Right atrium auricular region (tissue), 2 donors: ENCODE measurements around the gene CHCHD1. TPM values are rescaled to one million over a fixed set of nuclear protein-coding genes. Genes with fewer than 3 reads are reported as not detected.

Experiments
- DNase-seq: peaks from one replicate; pipeline ENCODE4 v3.0.0-alpha.2; 2019; ENCODE audit warnings: low spot score
- H3K27ac ChIP-seq, 2 donors: fragments of 200-600 bp; sonication (generic); 1 replicate in 1 of 2; 2 replicates in 1 of 2; pipeline ENCODE4 v1.5.1; 2016 to 2019
- H3K27me3 ChIP-seq, 2 donors: fragments of 200-600 bp; sonication (generic); one replicate each; pipeline versions ENCODE4 v1.5.1 to v1.6.0; 2017 to 2019
- H3K36me3 ChIP-seq: fragments of 200-600 bp; sonication (generic); one replicate; pipeline ENCODE4 v1.5.1; 2016
- H3K4me1 ChIP-seq, 2 donors: fragments of 200-600 bp; sonication (generic); one replicate each; pipeline versions ENCODE4 v1.5.1 to v1.6.0; 2017 to 2019
- H3K4me3 ChIP-seq, 2 donors: fragments of 200-600 bp; sonication (generic); 1 replicate in 1 of 2; 2 replicates in 1 of 2; pipeline ENCODE4 v1.5.1; 2017 to 2019; ENCODE audit warnings: mild to moderate bottlenecking in 1 of 2, moderate library complexity in 1 of 2
- H3K9me3 ChIP-seq, 2 donors: fragments of 200-600 bp; sonication (generic); one replicate each; pipeline ENCODE4 v1.5.1; 2019
- total RNA-seq, 2 donors: library from RNA; depleted of rRNA; stranded (reverse); fragments of >200 nt; gene quantifications; one replicate each; pipeline ENCODE4 v1.1.0, GENCODE V29; 2016
- TF ChIP-seq, protein P1 (sequence below), 2 donors: fragments of 200-600 bp; sonication (generic); IDR thresholded peaks; one replicate each; pipeline ENCODE4 v1.5.1; 2019; ENCODE audit warnings: antibody characterized with exemption in 2 of 2

Gene CHCHD1
- total RNA-seq, 2 donors from 2014 or later: 28.3 to 32.7 TPM

DNA sequence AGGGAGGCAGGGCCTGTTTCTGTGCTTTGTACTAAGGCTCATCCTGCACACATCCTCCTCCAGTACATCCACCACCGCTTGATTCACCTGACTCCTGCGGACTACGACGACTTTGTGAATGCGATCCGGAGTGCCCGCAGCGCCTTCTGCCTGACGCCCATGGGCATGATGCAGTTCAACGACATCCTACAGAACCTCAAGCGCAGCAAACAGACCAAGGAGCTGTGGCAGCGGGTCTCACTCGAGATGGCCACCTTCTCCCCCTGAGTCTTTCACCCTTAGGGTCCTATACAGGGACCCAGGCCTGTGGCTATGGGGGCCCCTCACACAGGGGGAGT lies 19.4 kb downstream of the CHCHD1 start:
- TF ChIP-seq, protein P1, sequence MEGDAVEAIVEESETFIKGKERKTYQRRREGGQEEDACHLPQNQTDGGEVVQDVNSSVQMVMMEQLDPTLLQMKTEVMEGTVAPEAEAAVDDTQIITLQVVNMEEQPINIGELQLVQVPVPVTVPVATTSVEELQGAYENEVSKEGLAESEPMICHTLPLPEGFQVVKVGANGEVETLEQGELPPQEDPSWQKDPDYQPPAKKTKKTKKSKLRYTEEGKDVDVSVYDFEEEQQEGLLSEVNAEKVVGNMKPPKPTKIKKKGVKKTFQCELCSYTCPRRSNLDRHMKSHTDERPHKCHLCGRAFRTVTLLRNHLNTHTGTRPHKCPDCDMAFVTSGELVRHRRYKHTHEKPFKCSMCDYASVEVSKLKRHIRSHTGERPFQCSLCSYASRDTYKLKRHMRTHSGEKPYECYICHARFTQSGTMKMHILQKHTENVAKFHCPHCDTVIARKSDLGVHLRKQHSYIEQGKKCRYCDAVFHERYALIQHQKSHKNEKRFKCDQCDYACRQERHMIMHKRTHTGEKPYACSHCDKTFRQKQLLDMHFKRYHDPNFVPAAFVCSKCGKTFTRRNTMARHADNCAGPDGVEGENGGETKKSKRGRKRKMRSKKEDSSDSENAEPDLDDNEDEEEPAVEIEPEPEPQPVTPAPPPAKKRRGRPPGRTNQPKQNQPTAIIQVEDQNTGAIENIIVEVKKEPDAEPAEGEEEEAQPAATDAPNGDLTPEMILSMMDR (IDR thresholded peaks at IDR 0.05): no peak
- no peaks in the 10 kb centered on the region for H3K27me3 ChIP-seq
- no peak overlapping the region for H3K27ac ChIP-seq
- H3K4me1 ChIP-seq: no peaks in the 10 kb centered on the region
- no peak overlapping the region for H3K4me3 ChIP-seq
- no peaks in the 10 kb centered on the region for H3K9me3 ChIP-seq
- no peak for DNase-seq
- H3K36me3 ChIP-seq: peaks cover 93% of the 10 kb centered on the region

DNA sequence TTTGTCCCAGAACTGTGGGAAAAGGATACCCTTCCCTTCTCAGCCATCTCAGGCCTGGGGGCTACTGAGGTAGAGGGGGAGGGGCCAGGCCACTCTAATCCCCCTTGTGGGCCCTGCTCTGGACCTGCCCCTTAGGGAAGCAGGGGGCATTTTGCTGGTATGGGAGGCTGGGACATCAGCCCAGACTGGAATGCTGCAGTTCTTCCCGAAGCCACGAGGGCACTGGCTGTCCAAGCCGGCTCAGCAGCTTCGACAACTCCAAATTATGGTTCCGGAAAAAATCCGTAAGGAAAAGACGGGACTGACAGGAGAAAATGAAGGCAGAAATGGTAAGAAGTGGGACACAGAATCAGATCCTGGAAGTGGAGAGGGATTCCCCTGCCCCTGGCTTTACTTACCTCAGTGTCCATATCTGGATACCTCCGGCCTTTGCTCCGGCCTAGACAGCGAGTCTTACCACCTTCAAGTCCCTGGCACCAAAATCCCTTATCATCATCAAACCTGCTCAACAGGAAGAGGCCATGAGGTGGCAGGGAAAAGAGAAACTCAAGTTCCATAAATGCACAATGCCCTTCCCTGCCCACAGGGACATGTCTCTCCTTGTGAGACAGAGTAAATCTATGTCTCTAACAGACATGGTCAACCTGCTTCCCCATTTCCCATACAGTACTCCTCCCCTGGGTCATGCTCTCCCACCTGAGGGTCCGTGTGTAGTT lies 20.6 kb downstream of the CHCHD1 start:
- Histone ChIP-seq H3K36me3 (peaks cover 93% of the 10 kb centered on the region), H3K27me3 (no peaks in the 10 kb centered on the region), H3K4me1 (peaks cover 0 to 11% of the 10 kb centered on the region in 2 donors), H3K9me3 (no peaks in the 10 kb centered on the region), H3K27ac (no peak overlapping the region), H3K4me3 (no peak overlapping the region)
- TF ChIP-seq, protein P1 (IDR thresholded peaks at IDR 0.05): no peak
- DNase-seq: no peak

DNA sequence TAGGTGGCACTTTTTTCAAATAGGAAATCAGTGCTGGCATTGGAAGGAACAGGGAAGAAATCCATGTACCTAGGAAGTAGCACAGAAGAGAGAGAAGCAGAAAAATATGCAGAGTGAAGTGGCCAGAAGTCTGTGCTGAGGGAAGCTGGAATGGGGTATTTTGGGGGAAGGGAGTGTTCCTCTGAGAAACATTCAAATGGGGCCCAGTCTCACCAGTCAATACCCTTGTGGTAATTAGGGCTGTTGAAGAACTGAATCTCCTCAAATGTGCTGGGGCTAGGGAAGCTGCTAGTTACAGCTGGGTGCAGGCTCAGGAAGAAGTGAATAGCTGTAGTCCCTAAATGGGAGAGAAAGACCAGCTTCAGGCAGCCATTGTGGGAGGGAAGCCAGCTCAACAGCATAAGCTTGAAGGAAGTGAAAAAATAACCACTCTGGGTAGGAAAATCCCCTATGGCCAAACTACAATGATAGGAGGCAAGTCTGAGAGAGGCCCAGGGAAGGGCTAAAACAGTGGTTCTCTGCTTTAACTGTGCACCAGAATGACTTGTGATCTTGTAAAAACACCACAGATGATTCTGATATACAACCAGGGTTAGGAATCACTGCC lies 21.9 kb downstream of the CHCHD1 start:
- Histone ChIP-seq H3K27ac (no peak overlapping the region), H3K36me3 (peaks cover 93% of the 10 kb centered on the region), H3K27me3 (no peaks in the 10 kb centered on the region), H3K4me3 (no peak overlapping the region), H3K9me3 (no peaks in the 10 kb centered on the region), H3K4me1 (peaks cover 0 to 15% of the 10 kb centered on the region in 2 donors)
- TF ChIP-seq, protein P1 (IDR thresholded peaks at IDR 0.05): no peak
- DNase-seq: no peak

DNA sequence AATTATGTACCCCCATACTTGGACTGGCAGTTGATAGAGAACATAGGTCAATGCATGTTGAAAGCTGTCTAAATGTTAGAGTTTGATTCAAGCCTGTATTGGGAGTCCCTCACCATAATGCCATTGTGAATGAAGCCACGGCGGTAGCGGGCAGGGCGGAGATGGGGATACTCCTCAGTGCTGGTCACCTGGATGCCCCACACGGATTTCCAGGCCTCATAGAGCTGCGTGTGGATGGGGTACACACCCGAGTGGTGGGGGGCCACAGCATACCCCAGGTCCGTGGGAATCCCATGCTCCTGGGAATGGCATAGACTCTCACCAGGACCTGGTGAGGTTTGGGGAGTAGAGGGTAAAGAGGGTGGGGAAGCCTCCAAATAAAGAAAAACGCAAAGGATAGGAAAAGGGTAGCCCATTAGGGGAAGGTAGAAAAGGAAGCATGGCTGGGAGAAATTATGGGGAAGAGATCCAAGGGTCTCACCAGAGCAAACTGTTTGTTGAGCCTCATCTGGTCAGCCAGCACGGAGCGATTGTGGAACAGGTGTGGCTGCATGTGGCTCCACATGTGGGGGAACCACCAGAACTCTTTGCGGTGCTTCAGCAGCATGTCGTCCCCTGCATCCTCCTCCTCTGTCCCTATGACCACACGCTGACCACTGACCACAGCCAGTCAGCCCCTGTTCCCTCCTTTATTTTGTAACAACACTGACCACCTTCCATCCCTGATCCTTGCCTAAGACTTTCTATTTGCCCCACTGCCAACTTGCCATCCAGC lies 24.5 kb downstream of the CHCHD1 start:
- Histone ChIP-seq H3K27ac (no peak overlapping the region), H3K4me1 (peaks cover 0 to 23% of the 10 kb centered on the region in 2 donors), H3K27me3 (no peaks in the 10 kb centered on the region), H3K9me3 (no peaks in the 10 kb centered on the region), H3K36me3 (peaks cover 77% of the 10 kb centered on the region), H3K4me3 (no peak overlapping the region)
- DNase-seq: no peak
- TF ChIP-seq, protein P1 (IDR thresholded peaks at IDR 0.05): no peak

DNA sequence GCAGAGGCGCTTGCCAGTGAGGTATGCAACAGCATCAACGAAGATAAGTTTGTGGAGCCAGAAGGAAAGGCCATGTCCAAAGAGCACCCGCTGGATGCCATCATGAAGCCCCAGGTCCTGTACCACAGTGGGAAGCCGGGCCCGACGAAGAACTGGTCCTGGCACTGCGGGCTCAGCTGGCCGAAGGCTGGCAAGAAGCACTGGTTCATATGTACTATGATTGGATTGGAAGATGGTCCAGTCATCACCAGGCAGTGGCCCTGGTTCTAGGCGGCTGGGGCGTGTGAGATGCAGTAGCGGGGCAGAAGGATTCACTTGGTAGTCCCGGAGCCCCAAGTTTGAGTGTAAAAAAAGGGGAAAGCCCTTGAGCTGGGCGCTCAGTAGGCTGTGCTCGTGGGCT lies 25.6 kb downstream of the CHCHD1 start:
- TF ChIP-seq, protein P1 (IDR thresholded peaks at IDR 0.05): no peak
- Histone ChIP-seq H3K27me3 (no peaks in the 10 kb centered on the region), H3K9me3 (no peaks in the 10 kb centered on the region), H3K27ac (no peak overlapping the region), H3K4me3 (no peak overlapping the region), H3K36me3 (peaks cover 66% of the 10 kb centered on the region), H3K4me1 (peaks cover 0 to 23% of the 10 kb centered on the region in 2 donors)
- DNase-seq: no peak
